ENCODE results near the gene SUN1.

GRCh38 chr7:869348-869747 is 37.1 kb downstream of the SUN1 start:
- TF ChIP-seq PRMT5 (CRISPR knock-in tag; IDR thresholded peaks at IDR 0.05): no peak
- TF ChIP-seq ZNF592 (IDR thresholded peaks at IDR 0.05): no peak
- no peak for TF ChIP-seq HMGXB4 (CRISPR knock-in tag; IDR thresholded peaks at IDR 0.05)
- no peak for TF ChIP-seq MYC (IDR thresholded peaks at IDR 0.05; ENCODE audit: low read depth, low read length)
- no peak for TF ChIP-seq MYC (CRISPR knock-in tag; IDR thresholded peaks at IDR 0.05; ENCODE audit: borderline replicate concordance, low read depth)
- no peak for TF ChIP-seq NCOA6 (IDR thresholded peaks at IDR 0.05)
- TF ChIP-seq NR4A1 (CRISPR knock-in tag; IDR thresholded peaks at IDR 0.05): no peak
- no peak for TF ChIP-seq NR4A1 (tag; IDR thresholded peaks at IDR 0.05)
- no peak for TF ChIP-seq CTBP1 (IDR thresholded peaks at IDR 0.05; ENCODE audit: borderline replicate concordance)
- no peak for TF ChIP-seq CHD4 (IDR thresholded peaks at IDR 0.05; ENCODE audit: insufficient read depth, insufficient replicate concordance, low read depth, low read length, poor library complexity, severe bottlenecking)
